Activated T-helper 1 cell treated with anti-CD3 and anti-CD28 coated beads, Interleukin-12 subunit alpha, Interleukin-12 subunit beta, Interleukin-2, Interleukin-4 antibody, amounts not matched to agents 30 ng/mL and 10 ng/mL and 1 ng/mL, durations not matched to agents 14 hours and 24 hours and 36 hours (primary cell): ENCODE results near the gene PI4K2A. TPM values are rescaled to one million over a fixed set of nuclear protein-coding genes. Genes with fewer than 3 reads are reported as not detected.

ENCODE experiments used
- DNase-seq: peaks from one replicate; pipeline ENCODE4 v3.0.0; 2021; ENCODE audit warnings: low spot score
- H3K27ac Mint-ChIP-seq: one replicate; pipeline ENCODE4 v1.8.0; 2021; ENCODE audit warnings: mild to moderate bottlenecking, mixed read lengths
- H3K27me3 Mint-ChIP-seq: one replicate; pipeline ENCODE4 v1.8.0; 2022; ENCODE audit warnings: mild to moderate bottlenecking, moderate library complexity, mixed read lengths; ENCODE audit not compliant: insufficient read depth
- H3K36me3 Mint-ChIP-seq: one replicate; pipeline ENCODE4 v1.8.0; 2021; ENCODE audit warnings: low read depth, mixed read lengths
- H3K4me1 Mint-ChIP-seq: one replicate; pipeline ENCODE4 v1.8.0; 2021; ENCODE audit warnings: low read depth, mixed read lengths
- H3K4me3 Mint-ChIP-seq: one replicate; pipeline ENCODE4 v1.8.0; 2021; ENCODE audit warnings: mild to moderate bottlenecking, moderate library complexity, mixed read lengths
- H3K9me3 Mint-ChIP-seq: one replicate; pipeline ENCODE4 v1.8.0; 2021; ENCODE audit warnings: mixed read lengths
- intact Hi-C: fragments of 100-400 bp; cut with micrococcal nuclease; formaldehyde crosslinking; loops from one replicate; pipeline ENCODE4 v1.15.1; 2024
- total RNA-seq: library from RNA; stranded (reverse); gene quantifications from 2 replicates; pipeline ENCODE4 v1.2.3, GENCODE V29; 2022

The PI4K2A gene
- total RNA-seq, 1 donor from 2014 or later, result 19.3 TPM

DNA sequence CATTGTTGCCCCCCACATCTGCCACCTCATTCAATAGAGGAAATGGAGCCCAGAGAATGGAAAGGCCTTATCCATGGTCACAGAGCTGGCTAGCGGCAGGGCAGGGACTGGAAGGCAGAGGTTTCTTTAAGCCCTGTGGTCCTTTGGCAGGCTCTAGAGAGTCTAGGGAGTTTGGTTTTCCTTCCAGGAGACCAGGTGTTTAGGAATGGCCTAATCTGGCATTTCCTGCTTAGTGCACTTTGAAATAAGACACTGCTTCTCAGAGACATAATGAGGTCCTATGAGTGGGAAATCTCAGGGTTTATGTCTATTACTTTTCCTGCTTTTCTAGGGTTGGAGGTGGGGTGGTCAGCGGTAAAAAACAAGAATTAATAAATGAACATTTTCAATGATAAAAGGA lies 79.1 kb downstream of the PI4K2A start:
- Mint-ChIP-seq H3K36me3 (peaks cover 4% of the 10 kb centered on the region), H3K4me3 (no peak overlapping the region), H3K4me1 (no peaks in the 10 kb centered on the region), H3K27ac (no peak overlapping the region), H3K27me3 (peaks cover 23% of the 10 kb centered on the region), H3K9me3 (no peaks in the 10 kb centered on the region)
- no peak for DNase-seq
- intact Hi-C loops, result no loop called here

DNA sequence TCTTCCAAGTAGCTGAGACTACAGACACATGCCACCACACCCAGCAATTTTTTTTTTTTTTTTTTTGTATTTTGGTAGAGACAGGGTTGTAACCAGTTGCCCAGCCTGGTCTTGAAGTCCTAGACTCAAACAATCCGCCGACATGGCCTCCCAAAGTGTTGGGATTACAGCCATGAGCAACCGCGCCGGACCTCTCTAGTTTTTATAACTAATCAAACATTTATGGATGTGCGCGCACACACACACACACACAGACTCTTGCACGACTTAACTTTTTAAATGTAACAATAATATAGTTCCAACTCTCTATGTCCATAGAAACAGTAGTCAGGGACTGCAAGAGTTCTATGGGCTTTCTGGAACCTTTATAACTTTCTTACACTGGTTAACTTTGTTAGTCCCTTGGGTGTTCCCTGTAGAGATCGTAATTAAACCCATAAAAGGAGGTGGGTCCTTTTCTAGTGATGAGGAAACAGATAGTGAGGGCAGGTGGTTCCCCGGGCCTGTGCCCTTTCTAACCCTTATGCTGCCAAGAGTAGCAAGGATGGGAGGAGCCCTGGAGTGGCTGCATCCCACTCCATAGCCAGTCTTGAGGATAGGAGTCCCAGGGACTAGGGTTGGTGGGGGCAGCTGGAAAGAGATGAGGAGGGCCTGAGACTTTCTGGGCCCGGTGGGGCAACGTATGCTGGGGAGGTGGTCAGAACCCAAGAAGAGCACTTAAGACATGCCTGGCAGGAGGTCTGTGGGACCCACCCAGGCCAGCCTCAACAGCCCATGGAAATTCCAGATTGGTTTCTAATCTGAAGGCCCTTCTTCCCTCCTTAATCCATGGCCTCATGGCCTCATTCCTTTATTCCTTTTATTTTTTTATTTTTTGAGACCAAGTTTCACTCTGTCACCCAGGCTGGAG lies 81.7 kb downstream of the PI4K2A start:
- Mint-ChIP-seq H3K27ac (no peak overlapping the region), H3K4me3 (no peak overlapping the region), H3K9me3 (no peaks in the 10 kb centered on the region), H3K4me1 (no peaks in the 10 kb centered on the region), H3K27me3 (peaks cover 13% of the 10 kb centered on the region), H3K36me3 (no peaks in the 10 kb centered on the region)
- no peak for DNase-seq
- intact Hi-C loops, result no loop called here

DNA sequence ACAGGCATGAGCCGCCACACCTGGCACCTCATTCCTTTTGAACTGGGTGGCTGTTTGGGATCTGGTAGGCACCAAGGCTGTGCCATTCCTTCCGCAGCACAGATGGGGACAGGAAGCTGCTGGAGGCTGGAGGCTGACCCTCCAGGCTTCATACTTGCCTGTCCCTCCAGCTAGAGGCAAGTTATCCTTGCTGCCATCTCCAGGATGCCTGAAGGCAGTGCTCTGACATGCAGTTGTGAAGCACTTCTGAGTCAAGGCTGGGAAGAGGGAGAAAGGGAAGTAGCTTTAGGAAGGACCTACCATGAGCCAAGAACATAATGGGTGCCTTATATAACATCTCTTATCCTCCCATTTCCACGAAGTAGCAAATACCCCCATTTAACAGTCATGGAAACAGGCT lies 82.5 kb downstream of the PI4K2A start:
- Mint-ChIP-seq H3K9me3 (no peaks in the 10 kb centered on the region), H3K4me1 (no peaks in the 10 kb centered on the region), H3K36me3 (no peaks in the 10 kb centered on the region), H3K4me3 (no peak overlapping the region), H3K27me3 (peaks cover 11% of the 10 kb centered on the region), H3K27ac (no peak overlapping the region)
- DNase-seq, result no peak
- intact Hi-C loops, result no loop called here

DNA sequence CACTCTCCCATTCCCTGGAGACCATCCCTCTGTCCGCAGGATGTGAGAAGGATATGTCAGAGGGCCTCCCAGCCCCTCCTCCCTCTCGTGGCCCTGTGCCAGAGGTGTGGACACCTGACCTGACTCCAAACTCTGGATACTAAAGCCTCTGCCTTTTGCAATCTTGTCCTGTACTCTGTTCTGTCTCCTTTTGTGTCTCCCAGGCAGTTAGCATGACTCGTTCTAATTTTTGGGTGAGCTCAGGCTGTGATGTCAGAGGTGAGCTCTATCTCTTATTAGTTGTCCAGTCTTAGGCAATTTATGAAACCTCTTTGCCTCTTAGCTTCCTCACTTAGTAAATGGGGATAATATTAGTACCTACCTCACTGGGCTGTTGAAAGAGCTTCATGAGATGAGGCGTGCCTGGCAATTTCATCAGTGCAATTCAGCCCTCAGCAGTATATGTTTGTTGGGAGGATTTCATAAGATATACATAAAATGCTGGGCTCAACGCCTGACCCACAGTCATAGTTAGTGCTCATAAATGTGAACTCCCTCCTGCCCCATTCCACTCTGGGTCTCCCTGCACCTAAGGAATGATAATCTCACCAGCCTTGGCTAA lies 84.0 kb downstream of the PI4K2A start:
- no peak for DNase-seq
- peaks cover 12% of the 10 kb centered on the region for H3K27me3 Mint-ChIP-seq
- intact Hi-C loops, result no loop called here
- no peaks in the 10 kb centered on the region for H3K9me3 Mint-ChIP-seq
- H3K27ac Mint-ChIP-seq, result no peak overlapping the region
- no peaks in the 10 kb centered on the region for H3K4me1 Mint-ChIP-seq
- no peaks in the 10 kb centered on the region for H3K36me3 Mint-ChIP-seq
- H3K4me3 Mint-ChIP-seq, result no peak overlapping the region

Other genes starting within 250 kb of the PI4K2A start
- 99.9 and 104 TPM in 2 replicates for gene RRP12, start 239.3 kb upstream of the PI4K2A start, total RNA-seq
- gene PGAM1, start 214.5 kb upstream of the PI4K2A start, total RNA-seq, result 967 and 979 TPM in 2 replicates
- 55.3 and 57.1 TPM in 2 replicates for gene EXOSC1, start 194.7 kb upstream of the PI4K2A start, total RNA-seq
- gene ZDHHC16, start 194.5 kb upstream of the PI4K2A start, total RNA-seq, result 48.3 and 48.8 TPM in 2 replicates
- gene MMS19, start 142.2 kb upstream of the PI4K2A start, total RNA-seq, result 91.8 and 93.2 TPM in 2 replicates
- 1.7 and 1.8 TPM in 2 replicates for gene UBTD1, start 141.7 kb upstream of the PI4K2A start, total RNA-seq
- not detected in 2 replicates for gene ANKRD2, start 67.9 kb upstream of the PI4K2A start, total RNA-seq
- not detected in 2 replicates for gene HOGA1, start 56.3 kb upstream of the PI4K2A start, total RNA-seq
- not detected in 2 replicates for gene C10orf62, start 51.0 kb upstream of the PI4K2A start, total RNA-seq
- 1.9 TPM in 2 replicates for gene MORN4, start 7.2 kb upstream of the PI4K2A start, total RNA-seq
- gene AVPI1, start 46.6 kb downstream of the PI4K2A start, total RNA-seq, result 0.66 and 0.93 TPM in 2 replicates
- 3.0 and 3.4 TPM in 2 replicates for gene MARVELD1, start 73.1 kb downstream of the PI4K2A start, total RNA-seq
- gene ZFYVE27, start 96.5 kb downstream of the PI4K2A start, total RNA-seq, result 41.7 and 42.5 TPM in 2 replicates
- not detected in 2 replicates for gene SFRP5, start 131.3 kb downstream of the PI4K2A start, total RNA-seq
- 0.26 and 0.29 TPM in 2 replicates for gene GOLGA7B, start 209.2 kb downstream of the PI4K2A start, total RNA-seq